LNCaP clone FGC (cell line): Measurements from ENCODE around the gene PBX1.

Source experiments
- DNase-seq: peaks from one replicate; pipeline ENCODE4 v3.0.0-alpha.2; 2011; ENCODE audit warnings: low read depth
- H3K4me3 ChIP-seq: 2 replicates; pipeline ENCODE4 v1.5.1; 2011; ENCODE audit warnings: mild to moderate bottlenecking, low read depth, low read length, control low read depth
- TF ChIP-seq, protein P1 (sequence below): IDR thresholded peaks from 2 replicates; pipeline ENCODE4 v1.5.1; 2012; ENCODE audit warnings: mild to moderate bottlenecking; ENCODE audit not compliant: control insufficient read depth, insufficient read depth; ENCODE audit errors: extremely low read depth

The PBX1 gene

DNA sequence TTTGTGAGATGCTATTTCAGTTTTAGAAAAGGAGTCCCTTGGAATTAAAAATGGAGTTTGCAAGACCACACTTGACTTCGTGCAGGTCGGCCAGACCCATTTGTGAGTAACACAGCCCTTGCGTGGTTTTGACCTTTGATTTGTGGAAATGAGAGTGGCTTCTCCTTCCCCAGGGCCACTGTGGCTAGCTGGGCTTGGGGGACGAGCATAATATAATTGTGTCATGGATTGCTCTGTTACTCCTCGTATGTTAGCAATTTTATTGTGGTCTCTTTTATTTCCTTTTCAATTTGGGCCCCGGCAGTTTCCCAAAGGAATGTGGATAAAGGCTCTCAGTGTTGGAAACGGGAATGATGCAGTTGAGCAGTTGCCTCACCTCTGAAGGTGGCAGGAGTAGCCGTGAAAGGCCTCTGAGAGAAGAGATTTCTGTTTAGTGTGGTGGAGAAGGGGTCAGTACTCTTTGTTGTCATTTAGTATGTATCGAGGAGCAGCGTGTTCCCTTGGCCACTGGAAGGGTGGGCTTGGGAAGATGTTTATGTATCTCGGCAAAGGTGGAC, 194.6 kb downstream of the PBX1 start:
- no peak for DNase-seq
- no peak overlapping the region for H3K4me3 ChIP-seq
- TF ChIP-seq, protein P1, sequence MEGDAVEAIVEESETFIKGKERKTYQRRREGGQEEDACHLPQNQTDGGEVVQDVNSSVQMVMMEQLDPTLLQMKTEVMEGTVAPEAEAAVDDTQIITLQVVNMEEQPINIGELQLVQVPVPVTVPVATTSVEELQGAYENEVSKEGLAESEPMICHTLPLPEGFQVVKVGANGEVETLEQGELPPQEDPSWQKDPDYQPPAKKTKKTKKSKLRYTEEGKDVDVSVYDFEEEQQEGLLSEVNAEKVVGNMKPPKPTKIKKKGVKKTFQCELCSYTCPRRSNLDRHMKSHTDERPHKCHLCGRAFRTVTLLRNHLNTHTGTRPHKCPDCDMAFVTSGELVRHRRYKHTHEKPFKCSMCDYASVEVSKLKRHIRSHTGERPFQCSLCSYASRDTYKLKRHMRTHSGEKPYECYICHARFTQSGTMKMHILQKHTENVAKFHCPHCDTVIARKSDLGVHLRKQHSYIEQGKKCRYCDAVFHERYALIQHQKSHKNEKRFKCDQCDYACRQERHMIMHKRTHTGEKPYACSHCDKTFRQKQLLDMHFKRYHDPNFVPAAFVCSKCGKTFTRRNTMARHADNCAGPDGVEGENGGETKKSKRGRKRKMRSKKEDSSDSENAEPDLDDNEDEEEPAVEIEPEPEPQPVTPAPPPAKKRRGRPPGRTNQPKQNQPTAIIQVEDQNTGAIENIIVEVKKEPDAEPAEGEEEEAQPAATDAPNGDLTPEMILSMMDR, result no peak

DNA sequence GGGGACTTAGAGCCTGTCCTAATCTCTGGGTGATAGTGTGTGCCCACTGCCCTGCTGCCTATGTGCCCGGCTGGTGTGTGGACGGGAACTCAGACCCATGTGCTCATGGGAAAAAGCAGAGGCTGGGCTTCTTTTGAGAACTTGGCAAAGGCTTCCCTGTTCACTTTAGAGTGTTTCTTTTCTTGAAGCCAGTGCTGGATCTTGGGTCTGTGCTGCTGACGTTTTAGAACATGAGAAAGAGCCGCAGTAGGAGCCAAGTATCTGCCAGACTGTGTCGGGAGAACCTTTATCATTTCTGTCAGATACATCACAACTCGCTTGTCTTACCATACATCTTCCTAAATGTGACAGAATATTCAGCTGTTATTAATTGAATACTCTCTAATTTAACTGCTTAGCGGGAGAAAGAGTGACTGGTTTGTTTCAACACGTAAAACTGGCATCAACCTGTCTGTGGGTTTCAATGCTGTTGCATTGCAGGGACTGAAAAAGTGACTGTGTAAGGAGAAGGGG, 195.2 kb downstream of the PBX1 start:
- no peak for DNase-seq
- TF ChIP-seq, protein P1, result no peak
- H3K4me3 ChIP-seq, result no peak overlapping the region

DNA sequence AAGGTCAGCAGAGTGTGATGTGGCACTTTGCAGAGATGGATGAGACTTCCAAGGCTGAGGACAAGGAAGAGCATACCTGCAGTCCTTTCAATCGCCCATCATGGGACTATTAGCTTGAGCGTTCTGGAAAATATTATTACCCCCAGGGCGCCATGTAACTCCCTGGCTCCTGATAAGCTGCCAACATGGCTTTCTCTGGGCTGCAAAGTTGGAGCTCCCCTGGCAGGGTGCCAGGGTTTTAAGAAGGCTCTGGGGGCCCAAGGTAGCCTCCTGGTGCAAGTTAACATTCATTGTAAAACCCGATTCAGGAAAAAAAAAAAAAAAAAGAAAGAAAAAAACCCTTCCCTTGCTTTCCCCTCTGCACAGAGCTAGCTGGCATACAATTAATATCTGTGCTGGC, 196.7 kb downstream of the PBX1 start:
- no peak for DNase-seq
- H3K4me3 ChIP-seq, result no peak overlapping the region
- TF ChIP-seq, protein P1, result no peak

DNA sequence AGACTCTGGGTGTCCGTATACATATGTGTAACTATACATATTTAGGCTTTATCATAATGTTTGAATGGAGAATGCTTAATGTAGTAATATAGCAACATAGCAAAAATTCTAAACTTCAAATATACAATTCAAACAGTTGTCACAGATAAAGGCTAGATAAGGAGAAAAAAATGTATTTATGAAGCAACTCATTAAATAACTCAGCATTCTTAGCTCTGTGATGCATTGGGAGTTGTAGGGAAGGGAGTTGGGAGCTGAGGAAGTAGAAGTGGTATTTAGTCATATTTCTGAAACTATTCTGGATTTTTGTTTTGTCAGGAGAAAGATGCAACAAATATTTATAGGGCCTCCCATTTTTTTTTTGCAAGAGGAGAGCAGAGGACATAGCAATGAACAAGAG, 197.8 kb downstream of the PBX1 start:
- TF ChIP-seq, protein P1, result no peak
- H3K4me3 ChIP-seq, result no peak overlapping the region
- no peak for DNase-seq

DNA sequence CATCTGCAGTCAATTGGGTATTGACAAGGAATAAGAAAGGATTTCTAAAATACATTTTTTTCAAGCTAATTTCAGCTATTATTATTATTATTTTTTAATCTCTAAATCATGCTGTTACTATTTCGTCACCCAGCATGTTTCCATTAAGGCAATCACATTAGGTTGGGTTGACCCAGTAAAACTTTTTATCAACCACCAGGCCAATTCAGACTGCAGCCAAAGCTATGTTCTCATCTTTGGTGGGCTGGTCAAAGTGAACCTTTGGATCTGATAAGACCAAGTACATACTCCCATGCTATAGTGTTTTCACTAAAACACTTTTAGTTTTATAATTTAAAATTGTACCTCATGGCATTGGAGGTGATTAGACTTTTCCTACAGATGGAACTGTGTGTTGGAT, 198.6 kb downstream of the PBX1 start:
- TF ChIP-seq, protein P1, result no peak
- no peak for DNase-seq
- H3K4me3 ChIP-seq, result no peak overlapping the region

DNA sequence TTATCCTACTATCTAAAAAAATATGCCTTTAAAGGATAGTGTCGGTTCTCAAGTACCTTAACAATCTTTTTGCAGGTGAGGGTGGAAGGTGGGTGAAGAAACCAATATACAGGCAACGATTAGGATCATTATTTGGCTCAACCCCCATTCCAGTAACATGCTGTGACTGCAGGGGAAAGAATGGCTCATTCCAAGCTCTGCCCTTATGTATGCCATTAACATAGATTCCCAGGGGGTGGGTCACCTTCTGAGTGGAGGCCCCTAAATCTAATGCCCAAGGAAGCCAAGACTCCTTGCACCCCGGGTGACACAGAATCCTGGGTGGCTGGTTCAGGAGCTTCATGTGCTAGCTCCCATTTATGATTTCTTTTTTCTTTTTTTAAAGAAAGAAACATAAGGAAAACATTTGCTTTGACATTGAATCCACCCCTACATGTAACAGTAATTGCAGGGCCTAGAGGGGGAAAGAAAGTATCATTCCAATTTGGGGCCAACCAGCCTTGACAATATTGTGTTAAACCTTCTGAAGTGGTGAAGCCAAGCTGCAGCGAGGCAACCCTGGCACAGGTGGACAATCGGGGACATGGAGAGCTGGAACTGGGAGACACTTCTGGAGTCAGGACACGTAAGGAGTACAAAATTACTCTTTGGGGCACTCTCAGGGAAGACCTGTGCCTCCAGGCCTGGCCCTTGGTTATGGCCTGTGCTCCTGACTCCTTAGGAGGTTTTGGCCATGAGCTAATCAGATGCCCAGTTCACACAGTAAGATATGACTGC, 200.3 kb downstream of the PBX1 start:
- TF ChIP-seq, protein P1, result no peak
- H3K4me3 ChIP-seq, result no peak overlapping the region
- no peak for DNase-seq

DNA sequence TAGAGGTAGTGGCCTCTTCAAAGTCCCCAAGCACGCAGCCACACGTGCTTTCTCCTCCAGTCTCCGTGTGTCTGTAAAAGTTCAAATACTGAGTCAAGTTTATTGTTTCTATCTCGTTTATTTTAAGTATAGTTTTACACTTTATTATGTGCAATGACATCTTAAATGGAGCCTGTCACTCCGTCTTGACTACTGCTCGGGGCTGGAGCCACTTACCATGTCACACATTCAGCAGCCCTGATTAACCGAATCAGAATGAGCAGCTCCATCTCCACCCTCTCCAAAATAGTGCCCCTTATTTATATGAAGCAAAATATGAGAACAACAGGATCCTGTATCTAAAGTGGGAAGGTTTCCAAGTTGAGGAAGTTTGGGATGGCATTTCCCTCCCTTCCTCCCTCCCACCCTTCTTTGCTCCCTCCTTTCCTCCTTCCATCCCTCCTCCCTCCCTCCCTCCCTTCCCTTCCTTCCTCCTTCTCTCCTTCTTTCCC, 201.0 kb downstream of the PBX1 start:
- no peak overlapping the region for H3K4me3 ChIP-seq
- DNase-seq, result no peak
- TF ChIP-seq, protein P1, result no peak
